Pancreas (tissue), 10 donors: ENCODE data around the gene ATXN7L2. TPM values are rescaled to one million over a fixed set of nuclear protein-coding genes. Genes with fewer than 3 reads are reported as not detected.

Source experiments
- ATAC-seq, 4 donors: fragments of 200-7000 bp; cut with Tn5 transposase; one replicate each; pipeline versions ENCODE4 v1.8.0 to v1.9.1; 2020; ENCODE audit warnings: mild to moderate bottlenecking in 4 of 4, moderate library complexity in 4 of 4
- DNase-seq, 6 donors: peaks; one replicate each; pipeline ENCODE4 v3.0.0-alpha.2; 2020
- FAIRE-seq: peaks from 2 replicates; lab custom pipeline; 2012; peaks lifted over from hg19 to GRCh38; lab: Jason Lieb, UNC
- H3K27ac ChIP-seq, 4 donors: fragments of 200-600 bp; sonication (generic); 1 replicate in 3 of 4; 2 replicates in 1 of 4; pipeline versions ENCODE4 v1.5.0 to v1.8.0; 2020
- H3K27me3 ChIP-seq, 4 donors: fragments of 200-600 bp; one replicate each; pipeline ENCODE4 v1.8.0; 2021
- H3K36me3 ChIP-seq, 3 donors: fragments of 200-600 bp; sonication (generic) in 1 of 3; one replicate each; pipeline versions ENCODE4 v1.5.0 to v1.8.0; 2020 to 2021
- H3K4me1 ChIP-seq, 3 donors: fragments of 200-600 bp; one replicate each; pipeline ENCODE4 v1.8.0; 2021
- H3K4me3 ChIP-seq, 4 donors: fragments of 200-600 bp; sonication (generic) in 2 of 4; one replicate each; pipeline versions ENCODE4 v1.5.0 to v1.8.0; 2020 to 2021
- H3K9me3 ChIP-seq, 4 donors: fragments of 200-600 bp; one replicate each; pipeline ENCODE4 v1.8.0; 2021
- WGBS, 2 donors: extraction: QIAGEN DNeasy Blood & Tissue Kit; methylation state at CpG; one replicate each; pipeline ENCODE4 v1.1.7; 2013; 5-methylcytosine and 5-hydroxymethylcytosine counted together
- intact Hi-C, 3 donors: fragments of 100-400 bp; cut with DNase I; formaldehyde crosslinking; loops; one replicate each; pipeline versions ENCODE4 v1.11.1 to v1.14.2; 2022
- polyA plus RNA-seq, 2 donors: library from polyadenylated mRNA; stranded (reverse); fragments of 200-250 nt; gene quantifications; one replicate each; pipeline ENCODE4 v1.2.3, GENCODE V29; 2013
- total RNA-seq, 6 donors: library from RNA; stranded (reverse); fragmentation: NEBNext Ultra II Directional in 4 of 6; extraction: Animal tissue kit (Norgen Biotek cat#: 25700) in 4 of 6; gene quantifications; one replicate each; pipeline versions ENCODE4 v1.2.1 to v1.2.4, GENCODE V29; 2021 to 2023
- TF ChIP-seq, protein P1 (sequence below), 4 donors: fragments of 200-600 bp; sonication (generic) in 3 of 4; IDR thresholded peaks; one replicate each; pipeline versions ENCODE4 v1.5.0 to v1.8.0; 2021; ENCODE audit warnings: antibody characterized with exemption in 4 of 4
- donor health status: healthy with polysubstance abuse.
- donor health status: DM: no; HTN: no; CAD: no; lungs with moderate emphysema.
- donor health status: DM: no; HTN: no; CAD: no.
- donor health status: control.
- donor health status: control.
- donor health status: Bipolar disorder and iron deficiency.
- donor health status: DM: yes; HTN: yes; CAD: no.
- donor health status: DM: no; HTN: no; CAD: no.
- donor health status: DM: no; HTN: no; CAD: no.
- donor health status: DM: yes; HTN: yes; CAD: no.

The ATXN7L2 gene
- total and polyA plus RNA-seq, 8 donors: 1.1 to 15.7 (median 1.9) TPM

DNA sequence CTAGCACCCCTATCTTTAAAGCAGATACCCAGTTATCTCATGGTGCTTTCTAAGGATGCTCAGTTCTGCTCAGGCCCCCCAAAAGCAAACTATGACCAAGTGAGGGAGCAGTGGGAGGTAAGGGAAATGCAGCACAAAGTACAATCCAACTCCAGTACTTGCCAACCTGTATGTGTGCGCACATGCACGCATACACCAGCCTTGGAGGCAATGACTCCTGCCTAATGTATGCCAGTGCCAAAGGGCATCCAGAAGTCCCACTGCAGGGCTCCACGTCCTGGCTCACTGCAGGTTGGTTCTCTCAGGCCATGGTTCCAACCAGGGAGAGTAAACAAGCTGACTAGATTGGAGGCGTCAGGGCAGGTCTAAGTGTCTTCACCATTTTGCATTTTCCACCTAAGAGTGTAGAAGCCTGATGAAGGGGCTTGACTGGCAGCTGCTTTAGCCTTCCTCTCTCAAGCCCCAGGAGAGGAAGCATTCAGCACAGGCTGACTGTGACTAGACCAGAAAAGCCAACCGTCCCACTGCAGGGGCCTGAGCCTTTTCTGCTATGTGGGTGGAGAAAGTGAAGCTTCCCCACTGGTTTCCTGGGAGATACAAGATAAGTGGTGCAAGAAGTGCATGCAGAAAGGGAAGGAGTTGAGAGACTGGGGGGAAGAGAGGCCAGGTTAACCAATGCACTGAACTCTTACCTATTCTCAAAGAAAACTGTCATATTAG lies 18.1 kb downstream of the ATXN7L2 start:
- FAIRE-seq (no peak), ATAC-seq (no peak)
- H3K4me1 ChIP-seq: peaks cover 0 to 6% (median 0%) of the 10 kb centered on the region in 3 donors

GRCh38 chr1:109502364-109502851 lies 18.7 kb downstream of the ATXN7L2 start:
- TF ChIP-seq, protein P1, sequence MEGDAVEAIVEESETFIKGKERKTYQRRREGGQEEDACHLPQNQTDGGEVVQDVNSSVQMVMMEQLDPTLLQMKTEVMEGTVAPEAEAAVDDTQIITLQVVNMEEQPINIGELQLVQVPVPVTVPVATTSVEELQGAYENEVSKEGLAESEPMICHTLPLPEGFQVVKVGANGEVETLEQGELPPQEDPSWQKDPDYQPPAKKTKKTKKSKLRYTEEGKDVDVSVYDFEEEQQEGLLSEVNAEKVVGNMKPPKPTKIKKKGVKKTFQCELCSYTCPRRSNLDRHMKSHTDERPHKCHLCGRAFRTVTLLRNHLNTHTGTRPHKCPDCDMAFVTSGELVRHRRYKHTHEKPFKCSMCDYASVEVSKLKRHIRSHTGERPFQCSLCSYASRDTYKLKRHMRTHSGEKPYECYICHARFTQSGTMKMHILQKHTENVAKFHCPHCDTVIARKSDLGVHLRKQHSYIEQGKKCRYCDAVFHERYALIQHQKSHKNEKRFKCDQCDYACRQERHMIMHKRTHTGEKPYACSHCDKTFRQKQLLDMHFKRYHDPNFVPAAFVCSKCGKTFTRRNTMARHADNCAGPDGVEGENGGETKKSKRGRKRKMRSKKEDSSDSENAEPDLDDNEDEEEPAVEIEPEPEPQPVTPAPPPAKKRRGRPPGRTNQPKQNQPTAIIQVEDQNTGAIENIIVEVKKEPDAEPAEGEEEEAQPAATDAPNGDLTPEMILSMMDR (IDR thresholded peaks at IDR 0.05): no peak
- H3K36me3 ChIP-seq: no peaks in the 10 kb centered on the region
- no peaks in the 10 kb centered on the region for H3K27me3 ChIP-seq
- FAIRE-seq (no peak), ATAC-seq (peak; percentile 38 to 70 (median 64)), DNase-seq (no peak)
- intact Hi-C loops: no loop called here
- no peak overlapping the region for H3K27ac ChIP-seq
- H3K4me1 ChIP-seq: peaks cover 0 to 6% (median 0%) of the 10 kb centered on the region in 3 donors
- no peak overlapping the region for H3K4me3 ChIP-seq
- H3K9me3 ChIP-seq: no peaks in the 10 kb centered on the region
- whole genome bisulfite sequencing, 2 donors: 54 to 60% methylated on average over 3 of the region's 3 CpGs

More for the DNA sequence above, 18.1 kb downstream of the ATXN7L2 start:
- Histone ChIP-seq H3K36me3 (peaks cover 0 to under 1% (median 0%) of the 10 kb centered on the region in 3 donors), H3K9me3 (no peaks in the 10 kb centered on the region), H3K27ac (no peak overlapping the region), H3K4me3 (no peak overlapping the region), H3K27me3 (no peaks in the 10 kb centered on the region)
- 76 to 78% methylated on average over 5 of the region's 5 CpGs for WGBS, 2 donors
- no peak for DNase-seq
- intact Hi-C loops: no loop called here
- TF ChIP-seq, protein P1 (IDR thresholded peaks at IDR 0.05): no peak

GRCh38 chr1:109503935-109504334 lies 20.2 kb downstream of the ATXN7L2 start:
- H3K27ac ChIP-seq: no peak overlapping the region
- no peak overlapping the region for H3K4me3 ChIP-seq
- intact Hi-C loops: no loop called here
- no peak for ATAC-seq
- DNase-seq: no peak
- H3K9me3 ChIP-seq: no peaks in the 10 kb centered on the region
- no peaks in the 10 kb centered on the region for H3K27me3 ChIP-seq
- TF ChIP-seq, protein P1 (IDR thresholded peaks at IDR 0.05): no peak
- WGBS, 2 donors: 73 to 79% methylated on average over 5 of the region's 5 CpGs
- peaks cover 0 to 6% (median 0%) of the 10 kb centered on the region in 3 donors for H3K4me1 ChIP-seq
- no peak for FAIRE-seq
- no peaks in the 10 kb centered on the region for H3K36me3 ChIP-seq

DNA sequence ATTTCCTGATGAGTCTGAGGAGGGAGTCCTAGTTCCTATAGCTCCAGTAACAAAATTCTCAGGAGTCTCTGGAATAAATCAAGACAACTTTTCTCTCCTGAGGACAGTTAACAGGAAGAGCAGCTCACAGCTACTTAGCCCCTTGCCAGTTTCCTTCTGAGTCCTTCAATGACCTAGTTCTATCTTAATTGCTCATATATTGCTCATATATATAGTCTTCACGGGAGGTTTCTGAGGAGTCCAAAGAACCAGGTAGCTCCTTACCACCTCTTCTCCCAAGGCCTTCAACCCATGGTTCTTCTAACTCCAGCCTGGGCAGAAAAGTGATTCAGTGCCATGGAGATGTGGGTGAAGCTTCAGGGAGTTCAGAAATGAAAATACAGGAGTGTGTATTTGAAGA lies 21.3 kb downstream of the ATXN7L2 start:
- no peaks in the 10 kb centered on the region for H3K9me3 ChIP-seq
- WGBS, 2 donors: 78 to 83% methylated on average over 1 of the region's 1 CpG
- peaks cover 0 to 6% (median 2%) of the 10 kb centered on the region in 3 donors for H3K4me1 ChIP-seq
- TF ChIP-seq, protein P1 (IDR thresholded peaks at IDR 0.05): no peak
- no peaks in the 10 kb centered on the region for H3K27me3 ChIP-seq
- DNase-seq (no peak), FAIRE-seq (no peak), ATAC-seq (no peak)
- H3K36me3 ChIP-seq: no peaks in the 10 kb centered on the region
- H3K27ac ChIP-seq: no peak overlapping the region
- intact Hi-C loops: no loop called here
- no peak overlapping the region for H3K4me3 ChIP-seq
